Measurements from ENCODE around the gene RYR1.

DNA sequence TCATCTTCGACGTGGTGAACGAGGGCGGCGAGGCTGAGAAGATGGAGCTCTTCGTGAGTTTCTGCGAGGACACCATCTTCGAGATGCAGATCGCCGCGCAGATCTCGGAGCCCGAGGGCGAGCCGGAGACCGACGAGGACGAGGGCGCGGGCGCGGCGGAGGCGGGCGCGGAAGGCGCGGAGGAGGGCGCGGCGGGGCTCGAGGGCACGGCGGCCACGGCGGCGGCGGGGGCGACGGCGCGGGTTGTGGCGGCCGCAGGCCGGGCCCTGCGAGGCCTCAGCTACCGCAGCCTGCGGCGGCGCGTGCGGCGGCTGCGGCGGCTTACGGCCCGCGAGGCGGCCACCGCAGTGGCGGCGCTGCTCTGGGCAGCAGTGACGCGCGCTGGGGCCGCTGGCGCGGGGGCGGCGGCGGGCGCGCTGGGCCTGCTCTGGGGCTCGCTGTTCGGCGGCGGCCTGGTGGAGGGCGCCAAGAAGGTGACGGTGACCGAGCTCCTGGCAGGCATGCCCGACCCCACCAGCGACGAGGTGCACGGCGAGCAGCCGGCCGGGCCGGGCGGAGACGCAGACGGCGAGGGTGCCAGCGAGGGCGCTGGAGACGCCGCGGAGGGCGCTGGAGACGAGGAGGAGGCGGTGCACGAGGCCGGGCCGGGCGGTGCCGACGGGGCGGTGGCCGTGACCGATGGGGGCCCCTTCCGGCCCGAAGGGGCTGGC lies 131.6 kb downstream of the RYR1 start:
- TF ChIP-seq TAF7 (optimal IDR thresholded peaks at IDR 0.05; ENCODE audit: borderline replicate concordance, low read depth, low read length) = no peak
- TF ChIP-seq POLR2A (IDR thresholded peaks at IDR 0.05; ENCODE audit: control extremely low read depth in 1 of 2, low read depth in 2 of 2, low read length in 2 of 2) = no peak
- TF ChIP-seq, protein P1, sequence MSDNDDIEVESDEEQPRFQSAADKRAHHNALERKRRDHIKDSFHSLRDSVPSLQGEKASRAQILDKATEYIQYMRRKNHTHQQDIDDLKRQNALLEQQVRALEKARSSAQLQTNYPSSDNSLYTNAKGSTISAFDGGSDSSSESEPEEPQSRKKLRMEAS (IDR thresholded peaks at IDR 0.05) = no peak
- TF ChIP-seq, protein P2, sequence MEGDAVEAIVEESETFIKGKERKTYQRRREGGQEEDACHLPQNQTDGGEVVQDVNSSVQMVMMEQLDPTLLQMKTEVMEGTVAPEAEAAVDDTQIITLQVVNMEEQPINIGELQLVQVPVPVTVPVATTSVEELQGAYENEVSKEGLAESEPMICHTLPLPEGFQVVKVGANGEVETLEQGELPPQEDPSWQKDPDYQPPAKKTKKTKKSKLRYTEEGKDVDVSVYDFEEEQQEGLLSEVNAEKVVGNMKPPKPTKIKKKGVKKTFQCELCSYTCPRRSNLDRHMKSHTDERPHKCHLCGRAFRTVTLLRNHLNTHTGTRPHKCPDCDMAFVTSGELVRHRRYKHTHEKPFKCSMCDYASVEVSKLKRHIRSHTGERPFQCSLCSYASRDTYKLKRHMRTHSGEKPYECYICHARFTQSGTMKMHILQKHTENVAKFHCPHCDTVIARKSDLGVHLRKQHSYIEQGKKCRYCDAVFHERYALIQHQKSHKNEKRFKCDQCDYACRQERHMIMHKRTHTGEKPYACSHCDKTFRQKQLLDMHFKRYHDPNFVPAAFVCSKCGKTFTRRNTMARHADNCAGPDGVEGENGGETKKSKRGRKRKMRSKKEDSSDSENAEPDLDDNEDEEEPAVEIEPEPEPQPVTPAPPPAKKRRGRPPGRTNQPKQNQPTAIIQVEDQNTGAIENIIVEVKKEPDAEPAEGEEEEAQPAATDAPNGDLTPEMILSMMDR (IDR thresholded peaks at IDR 0.05; ENCODE audit: control extremely low read depth in 1 of 3, insufficient read depth in 1 of 3, low read depth in 1 of 3, low read length in 3 of 3) = no peak
- TF ChIP-seq FOSL1 (IDR thresholded peaks at IDR 0.05; ENCODE audit: insufficient read depth, low read depth, low read length) = no peak
- TF ChIP-seq SIX5 (IDR thresholded peaks at IDR 0.05; ENCODE audit: low read depth, low read length) = no peak
- TF ChIP-seq TAF1 (IDR thresholded peaks at IDR 0.05; ENCODE audit: low read depth, low read length) = no peak
- no peak for TF ChIP-seq EP300 (IDR thresholded peaks at IDR 0.05; ENCODE audit: borderline replicate concordance in 1 of 2, low read depth in 2 of 2, low read length in 2 of 2)
- TF ChIP-seq, protein P3, sequence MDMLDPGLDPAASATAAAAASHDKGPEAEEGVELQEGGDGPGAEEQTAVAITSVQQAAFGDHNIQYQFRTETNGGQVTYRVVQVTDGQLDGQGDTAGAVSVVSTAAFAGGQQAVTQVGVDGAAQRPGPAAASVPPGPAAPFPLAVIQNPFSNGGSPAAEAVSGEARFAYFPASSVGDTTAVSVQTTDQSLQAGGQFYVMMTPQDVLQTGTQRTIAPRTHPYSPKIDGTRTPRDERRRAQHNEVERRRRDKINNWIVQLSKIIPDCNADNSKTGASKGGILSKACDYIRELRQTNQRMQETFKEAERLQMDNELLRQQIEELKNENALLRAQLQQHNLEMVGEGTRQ (IDR thresholded peaks at IDR 0.05; ENCODE audit: low read length) = no peak
- TF ChIP-seq EZH2 (IDR thresholded peaks at IDR 0.05; ENCODE audit: low read depth, low read length, severe bottlenecking) = no peak
- TF ChIP-seq POLR2AphosphoS5 (IDR thresholded peaks at IDR 0.05; ENCODE audit: low read depth, low read length) = no peak
- TF ChIP-seq TEAD4 (IDR thresholded peaks at IDR 0.05; ENCODE audit: low read depth, low read length) = no peak
- TF ChIP-seq PHF8 (conservative IDR thresholded peaks at IDR 0.05; ENCODE audit: low read depth, low read length) = no peak
